HG03571 (cell line): ENCODE results near the gene GTF2H1.
A peak's percentile ranks its signal among the peaks of the same experiment; 100 is the strongest.
"Not testable (repeated sequence)": the region's sequence is repeated elsewhere in the genome, so short reads cannot be mapped to it uniquely, and the experiment has no call there.

Experiments
- ATAC-seq: cut with Tn5 transposase; IDR thresholded peaks from one replicate; pipeline ENCODE4 v1.9.1; 2021; ENCODE audit not compliant: unreplicated experiment

Gene GTF2H1

GRCh38 chr11:18317551-18317950, 4.8 kb upstream of the GTF2H1 start:
- ATAC-seq: no peak

DNA sequence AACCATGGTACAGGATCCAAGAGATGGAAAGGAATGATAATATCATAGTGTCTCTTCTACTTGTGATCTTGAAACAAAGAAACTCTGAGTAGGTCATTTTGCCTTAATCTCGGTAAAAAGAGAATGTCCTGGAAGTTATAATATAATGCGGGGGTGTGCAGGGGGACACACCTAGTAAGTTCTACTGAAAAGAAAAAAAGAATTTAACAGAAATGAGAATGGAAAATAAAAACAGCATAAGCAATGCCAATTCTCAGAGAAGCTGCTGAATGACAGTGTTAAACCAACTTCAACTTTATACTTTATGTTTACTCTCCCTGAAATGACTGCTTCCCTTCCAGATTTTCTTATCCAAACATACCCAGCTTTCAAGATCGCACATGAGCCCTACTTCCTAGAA, 2.5 kb upstream of the GTF2H1 start:
- ATAC-seq: no peak

DNA sequence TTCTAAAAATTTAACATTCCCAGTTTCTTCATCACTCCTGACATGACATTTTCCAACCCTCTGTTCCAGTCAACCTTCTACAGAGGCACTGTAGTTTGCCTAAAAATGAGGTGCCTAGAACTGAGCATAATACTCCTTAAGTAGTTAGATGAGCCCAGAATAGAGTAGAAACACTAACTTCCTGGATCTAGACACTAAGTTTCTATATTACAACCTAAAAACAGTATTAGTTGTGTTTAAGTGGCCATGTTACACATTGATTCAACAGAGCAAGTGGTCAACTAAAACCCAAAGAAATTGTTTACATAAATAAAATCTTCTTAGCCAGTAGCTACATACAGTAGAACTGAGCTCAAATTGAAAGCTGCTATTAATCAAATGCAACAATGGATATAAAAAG, 1.8 kb upstream of the GTF2H1 start:
- ATAC-seq: no peak

DNA sequence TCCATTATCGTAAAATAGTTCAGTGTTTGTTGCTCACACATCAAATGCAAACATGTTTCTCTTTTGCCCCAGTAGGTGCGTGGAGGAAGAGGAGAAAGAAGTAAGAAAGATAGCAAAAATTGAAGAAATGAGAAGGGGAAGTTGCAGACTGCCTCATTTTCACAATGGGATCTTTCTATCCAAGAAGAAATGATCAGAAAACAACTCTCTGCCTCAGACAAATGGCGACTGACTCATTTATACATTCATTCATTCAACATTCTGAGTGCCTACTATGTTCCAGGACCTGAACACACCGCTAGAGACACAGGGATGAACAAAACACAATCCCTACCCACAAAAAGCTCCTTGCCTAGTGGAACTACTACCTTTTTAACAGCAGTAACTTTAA, 794 bp upstream of the GTF2H1 start:
- ATAC-seq: no peak

- ATAC-seq: no peak
These were observed 627 bp downstream of the GTF2H1 start for GRCh38 chr11:18322818-18323570.

DNA sequence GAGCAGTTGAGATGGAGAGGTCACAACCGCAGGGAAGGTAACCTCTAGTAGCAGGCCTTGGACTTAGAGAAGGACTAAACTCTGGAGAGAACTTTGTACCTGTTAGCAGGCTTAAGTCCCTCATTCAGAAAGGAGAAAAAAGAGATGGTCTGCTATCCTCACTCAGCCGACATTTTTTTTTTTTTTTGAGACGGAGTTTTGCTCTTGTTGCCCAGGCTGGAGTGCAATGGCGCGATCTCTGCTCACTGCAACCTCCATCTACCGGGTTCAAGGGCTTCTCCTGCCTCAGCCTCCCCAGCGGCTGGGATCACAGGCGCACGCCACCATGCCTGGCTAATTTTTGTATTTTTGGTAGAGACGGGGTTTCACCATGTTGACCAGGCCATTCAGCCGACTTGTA, 1.5 kb downstream of the GTF2H1 start:
- ATAC-seq: not testable (repeated sequence)

- ATAC-seq: no peak
These were observed 2.0 kb downstream of the GTF2H1 start for GRCh38 chr11:18324381-18324780.

DNA sequence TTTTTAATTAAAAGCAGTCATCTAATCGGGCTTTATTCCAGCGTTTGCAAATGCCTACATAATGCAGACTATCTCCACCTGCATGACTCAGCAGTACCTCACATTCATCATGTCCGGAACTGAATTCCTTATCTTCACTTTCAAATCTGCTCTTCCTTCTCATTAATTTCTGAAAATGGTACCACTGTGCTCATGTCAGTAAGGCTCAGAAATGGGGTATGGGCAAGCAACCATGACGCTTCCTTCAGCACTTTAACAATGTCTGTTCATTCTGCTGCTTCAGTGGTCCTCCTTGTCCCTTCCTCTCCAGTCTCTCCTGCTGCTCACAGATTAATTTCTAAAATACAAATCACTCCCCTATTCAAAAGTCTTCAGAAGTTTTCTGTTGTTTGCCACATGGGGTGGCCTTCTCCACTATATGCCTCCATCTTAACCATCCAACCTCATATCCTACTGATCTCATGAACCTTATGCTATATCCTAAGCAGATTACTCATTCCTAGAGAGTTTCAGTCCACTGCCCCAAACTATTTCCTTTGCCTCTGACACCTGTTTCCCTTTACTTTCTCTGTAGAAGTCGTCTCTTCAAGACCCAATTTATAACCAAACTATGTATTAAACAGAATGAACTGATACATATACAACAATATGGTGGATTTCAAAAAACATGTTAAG, 7.0 kb downstream of the GTF2H1 start:
- ATAC-seq: peak; percentile 68

- ATAC-seq: no peak
These were observed 8.6 kb downstream of the GTF2H1 start for GRCh38 chr11:18330921-18331320.

DNA sequence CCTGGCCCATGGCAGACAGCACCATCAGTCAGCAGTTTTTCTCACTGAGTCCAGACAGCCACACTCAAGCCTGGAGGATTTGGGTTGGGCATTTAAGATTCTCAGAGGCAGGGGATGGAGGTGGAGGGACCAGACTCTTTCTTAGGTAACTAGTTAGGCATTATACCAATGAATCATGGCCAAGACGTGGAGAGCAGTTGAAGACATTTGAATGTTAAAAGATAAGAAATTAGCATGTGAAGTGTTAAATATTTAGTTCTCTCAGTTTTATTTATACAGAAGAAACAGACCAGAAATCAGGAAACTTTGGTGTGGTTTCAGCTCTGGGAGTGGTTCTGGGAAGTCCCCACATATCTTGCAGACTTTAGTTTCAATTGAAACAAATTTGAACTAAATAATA, 9.9 kb downstream of the GTF2H1 start:
- ATAC-seq: no peak

DNA sequence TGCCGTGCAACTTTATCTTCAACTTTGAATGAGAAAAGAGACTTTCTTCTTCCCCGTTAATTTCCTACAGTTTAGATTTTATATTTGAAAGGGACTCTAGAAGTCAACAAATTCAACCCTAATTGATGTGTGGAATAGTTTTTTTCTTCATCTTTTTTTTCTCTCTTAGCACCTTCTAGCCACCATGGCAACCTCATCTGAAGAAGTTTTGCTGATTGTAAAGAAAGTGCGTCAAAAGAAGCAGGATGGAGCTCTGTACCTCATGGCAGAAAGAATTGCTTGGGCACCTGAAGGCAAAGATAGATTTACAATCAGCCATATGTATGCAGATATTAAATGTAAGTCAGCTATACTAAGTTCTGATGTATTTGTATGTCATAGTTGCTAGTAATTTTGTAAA, 10.5 kb downstream of the GTF2H1 start:
- no peak for ATAC-seq

GRCh38 chr11:18347471-18348125, 25.2 kb downstream of the GTF2H1 start:
- ATAC-seq: no peak

GRCh38 chr11:18352581-18352980, 30.2 kb downstream of the GTF2H1 start:
- ATAC-seq: no peak

- no peak for ATAC-seq
These were observed 36.3 kb downstream of the GTF2H1 start for GRCh38 chr11:18358646-18359045.

- ATAC-seq: no peak
These were observed 38.8 kb downstream of the GTF2H1 start for GRCh38 chr11:18361154-18361553.

DNA sequence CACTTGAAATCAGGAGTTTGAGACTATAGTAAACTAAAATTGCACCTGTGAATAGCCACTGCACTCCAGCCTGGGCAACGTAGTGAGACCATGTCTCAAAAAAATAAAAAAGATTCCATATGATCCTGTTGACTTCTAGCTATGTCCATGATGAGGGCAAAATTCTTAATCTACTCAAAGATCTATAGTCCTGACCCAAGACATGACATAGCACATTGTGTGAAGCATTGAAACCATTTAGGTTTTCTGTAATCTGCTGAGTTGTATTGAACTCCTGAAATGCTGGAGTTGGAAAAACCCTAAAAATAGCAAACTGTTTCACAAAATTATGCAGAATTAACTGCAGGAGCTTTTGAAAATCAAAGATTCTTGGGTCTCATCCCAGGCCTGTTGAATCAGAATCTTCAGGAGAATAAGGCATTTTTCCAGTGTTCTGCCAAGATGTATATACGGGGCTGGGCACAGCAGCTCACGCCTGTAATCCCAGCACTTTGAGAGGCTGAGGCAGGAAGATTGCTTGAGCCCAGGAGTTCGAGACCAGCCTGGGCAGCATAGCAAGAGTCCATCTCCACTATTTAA, 42.2 kb downstream of the GTF2H1 start:
- no peak for ATAC-seq

DNA sequence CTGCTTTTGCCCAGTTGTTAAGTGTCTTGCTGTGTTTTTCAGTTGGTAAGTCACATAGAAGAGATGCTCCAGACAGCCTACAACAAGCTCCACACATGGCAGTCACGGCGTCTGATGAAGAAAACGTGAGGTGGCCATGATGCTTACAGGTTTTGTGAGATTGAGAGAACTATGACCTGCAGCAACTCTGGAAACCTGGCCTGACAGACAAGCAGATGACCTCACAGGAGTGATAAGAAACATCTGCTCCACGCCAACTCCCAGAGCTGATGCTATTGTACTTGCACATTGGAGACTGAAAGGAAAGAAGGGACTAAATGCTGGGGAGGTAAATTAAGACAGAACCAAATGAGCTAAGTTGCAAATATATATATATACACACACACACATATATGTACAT, 43.4 kb downstream of the GTF2H1 start:
- no peak for ATAC-seq

DNA sequence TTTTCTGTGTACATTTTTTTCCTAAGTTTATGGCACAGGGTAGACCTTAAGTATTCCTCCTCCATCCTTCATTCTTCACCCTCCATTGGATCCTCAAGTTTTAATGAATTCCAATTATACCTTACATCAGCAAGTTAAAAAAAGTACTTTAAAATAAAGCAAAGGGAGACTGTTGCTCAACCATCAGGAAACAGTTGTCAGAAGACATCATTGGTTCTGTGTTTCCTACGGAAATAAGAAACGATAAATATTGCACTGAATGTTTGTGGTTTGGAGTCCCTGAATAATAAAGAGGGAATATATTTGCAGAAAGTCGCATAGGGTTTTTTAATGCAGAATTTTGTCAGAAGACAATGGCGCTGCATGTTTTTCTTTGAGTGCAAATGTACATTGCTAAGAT, 43.9 kb downstream of the GTF2H1 start:
- ATAC-seq: no peak

- no peak for ATAC-seq
These were observed 45.1 kb downstream of the GTF2H1 start for GRCh38 chr11:18367431-18367830.

DNA sequence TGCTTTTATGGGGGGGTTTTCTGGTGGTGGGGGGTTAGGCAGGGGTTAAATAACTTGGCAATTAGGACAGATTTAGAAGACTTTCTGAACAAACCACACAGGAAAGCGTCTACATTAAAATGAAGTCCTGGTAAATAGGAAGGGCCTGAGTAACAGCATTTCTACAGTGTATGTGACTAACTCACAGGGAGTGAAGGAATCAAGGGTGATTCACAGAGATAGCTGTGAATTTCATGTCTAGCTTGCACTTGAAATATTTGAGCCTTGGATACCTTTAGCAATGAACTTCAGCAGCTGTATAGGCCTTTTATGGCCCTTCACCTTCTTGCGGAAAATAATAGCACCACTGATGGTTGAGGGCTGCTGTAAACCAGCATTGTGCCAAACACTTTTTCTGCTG, 45.9 kb downstream of the GTF2H1 start:
- no peak for ATAC-seq

- no peak for ATAC-seq
These were observed 47.0 kb downstream of the GTF2H1 start for GRCh38 chr11:18369398-18369797.

DNA sequence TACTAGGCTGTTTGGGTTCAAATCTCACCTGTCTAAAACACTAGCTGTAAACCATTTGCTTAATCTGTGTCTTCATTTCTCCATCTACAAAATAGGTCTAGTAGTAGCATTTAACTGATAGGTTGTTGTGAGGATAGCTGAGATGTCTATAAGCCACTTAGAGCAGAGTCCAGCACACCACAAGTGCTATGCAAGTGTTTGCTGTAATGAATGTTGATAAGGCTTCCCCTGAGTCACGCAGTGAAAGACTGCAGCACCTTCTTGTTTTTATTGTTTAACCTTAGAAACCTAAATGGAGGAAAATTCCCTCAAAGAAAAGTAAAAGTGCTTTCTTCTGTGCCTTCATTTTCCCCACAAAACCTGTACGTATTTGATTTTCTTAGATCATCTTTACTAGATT, 48.9 kb downstream of the GTF2H1 start:
- ATAC-seq: no peak
